Measurements from ENCODE around the gene EFHC2. TPM values are rescaled to one million over a fixed set of nuclear protein-coding genes. Genes with fewer than 3 reads are reported as not detected.

The EFHC2 gene
- total and polyA plus RNA-seq, 2 of the 8 experiments (the other 6 are each of a cell fraction or from before 2014, with no cell fraction given): 1.8 to 3.4 TPM

DNA sequence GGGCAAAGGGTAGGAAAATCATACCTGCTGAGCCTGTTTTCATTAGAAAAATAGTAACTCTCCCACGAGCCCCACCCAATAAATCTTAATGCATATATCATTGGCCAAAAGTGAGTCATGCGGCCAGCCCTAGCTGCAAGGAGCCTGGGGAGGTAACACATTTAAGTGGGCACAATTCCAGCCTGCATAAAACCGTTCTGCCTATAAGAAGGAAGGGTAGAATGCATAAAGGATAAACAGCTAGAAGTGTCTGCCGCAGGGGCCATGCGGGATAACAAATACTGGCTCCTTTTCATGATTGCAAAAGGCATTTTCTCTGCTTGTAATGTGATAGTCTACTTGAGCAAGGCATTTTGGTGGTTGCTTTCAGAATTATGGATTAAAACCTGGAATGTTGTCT, 37.1 kb downstream of the EFHC2 start:
- H2BK20ac ChIP-seq (ENCODE audit: low read length): no peak overlapping the region
- no peak overlapping the region for H4K8ac ChIP-seq (ENCODE audit: extremely low read depth, insufficient read depth, low read length)
- no peak overlapping the region for H2BK12ac ChIP-seq (ENCODE audit: low read depth, low read length)
- no peak overlapping the region for H3K27ac ChIP-seq (ENCODE audit: low read depth, low read length)
- no peaks in the 10 kb centered on the region for H3K4me1 ChIP-seq (replicated peaks in 1 of 4; ENCODE audit: control insufficient read depth in 3 of 4, insufficient read depth in 4 of 4, low read length in 3 of 4)
- H3K23ac ChIP-seq (ENCODE audit: insufficient read length): no peak overlapping the region
- H3K27me3 ChIP-seq (replicated peaks in 1 of 4; ENCODE audit: control insufficient read depth in 3 of 4, extremely low read depth in 1 of 4, insufficient read depth in 3 of 4, low read length in 3 of 4): no peaks in the 10 kb centered on the region
- no peak overlapping the region for H3K18ac ChIP-seq (ENCODE audit: extremely low read depth, low read length)
- no peaks in the 10 kb centered on the region for H3K23me2 ChIP-seq (ENCODE audit: low read depth, low read length)
- no peak overlapping the region for H3K4me3 ChIP-seq (ENCODE audit: extremely low read depth in 1 of 4, insufficient read depth in 2 of 4, low read depth in 3 of 4, low read length in 4 of 4)
- H3K4ac ChIP-seq (replicated peaks; ENCODE audit: insufficient read length, low read depth, low read length): no peak overlapping the region
- no peak overlapping the region for H2AK5ac ChIP-seq (ENCODE audit: low read depth, low read length)
- no peaks in the 10 kb centered on the region for H3K79me2 ChIP-seq (ENCODE audit: control insufficient read depth in 1 of 2, insufficient read depth in 2 of 2, low read length in 2 of 2)
- no peak overlapping the region for H4K5ac ChIP-seq (ENCODE audit: insufficient read length, low read depth, low read length)
- H3K9ac ChIP-seq (replicated peaks in 1 of 4; ENCODE audit: extremely low read depth in 1 of 4, low read depth in 3 of 4, low read length in 3 of 4): no peak overlapping the region
- no peak for TF ChIP-seq TAF7 (optimal IDR thresholded peaks at IDR 0.05; ENCODE audit: borderline replicate concordance, low read depth, low read length)
- TF ChIP-seq JUN (IDR thresholded peaks at IDR 0.05; ENCODE audit: low read depth, low read length): no peak
- no peak for TF ChIP-seq BACH1 (IDR thresholded peaks at IDR 0.05; ENCODE audit: low read length)
- TF ChIP-seq FOSL1 (IDR thresholded peaks at IDR 0.05; ENCODE audit: insufficient read depth, low read depth, low read length): no peak
- TF ChIP-seq, protein P1, sequence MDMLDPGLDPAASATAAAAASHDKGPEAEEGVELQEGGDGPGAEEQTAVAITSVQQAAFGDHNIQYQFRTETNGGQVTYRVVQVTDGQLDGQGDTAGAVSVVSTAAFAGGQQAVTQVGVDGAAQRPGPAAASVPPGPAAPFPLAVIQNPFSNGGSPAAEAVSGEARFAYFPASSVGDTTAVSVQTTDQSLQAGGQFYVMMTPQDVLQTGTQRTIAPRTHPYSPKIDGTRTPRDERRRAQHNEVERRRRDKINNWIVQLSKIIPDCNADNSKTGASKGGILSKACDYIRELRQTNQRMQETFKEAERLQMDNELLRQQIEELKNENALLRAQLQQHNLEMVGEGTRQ (IDR thresholded peaks at IDR 0.05; ENCODE audit: low read length): no peak
- no peak for TF ChIP-seq RNF2 (IDR thresholded peaks at IDR 0.05; ENCODE audit: borderline replicate concordance, low read depth, low read length, missing control alignments, poor library complexity, severe bottlenecking)
- no peak for TF ChIP-seq SRF (IDR thresholded peaks at IDR 0.05; ENCODE audit: low read depth, low read length)
- no peak for TF ChIP-seq RAD21 (IDR thresholded peaks at IDR 0.05 in 1 of 2, conservative IDR thresholded peaks at IDR 0.05 in 1 of 2; ENCODE audit: low read depth in 2 of 2, low read length in 2 of 2)
- TF ChIP-seq NANOG (IDR thresholded peaks at IDR 0.05; ENCODE audit: insufficient read depth, low read depth, low read length, poor library complexity, severe bottlenecking): no peak
- TF ChIP-seq KDM1A (IDR thresholded peaks at IDR 0.05; ENCODE audit: borderline replicate concordance, low read length): no peak
- no peak overlapping the region for H3K56ac ChIP-seq (replicated peaks; ENCODE audit: insufficient read length, low read depth, low read length)
- H2AFZ ChIP-seq (ENCODE audit: low read length): no peak overlapping the region
- no peak overlapping the region for H3K14ac ChIP-seq (ENCODE audit: insufficient read length)
- DNase-seq (ENCODE audit: low read depth in 1 of 2, low spot score in 2 of 2) (no peak), FAIRE-seq (peak; percentile 42)
- 79% methylated on average over 5 of the region's 5 CpGs; no CpG with 5 or more reads in 1 of the 2 experiments for WGBS, 2 experiments (ENCODE audit: extremely low coverage in 1 of 2, insufficient coverage in 1 of 2, insufficient read length in 1 of 2, insufficient replicate concordance in 2 of 2, low coverage in 1 of 2, low lambda C conversion rate in 2 of 2, missing lambda C conversion rate in 1 of 2)
- POLR2A ChIA-PET (ENCODE audit: partially characterized antibody): no interaction called here
- CTCF ChIA-PET (ENCODE audit: partially characterized antibody): no interaction called here
- H2BK15ac ChIP-seq (ENCODE audit: low read length): no peak overlapping the region
- no peak overlapping the region for H2BK5ac ChIP-seq (ENCODE audit: low read depth, low read length)
- H3K9me3 ChIP-seq (ENCODE audit: insufficient read depth in 2 of 2, low read depth in 1 of 2, low read length in 1 of 2): no peaks in the 10 kb centered on the region
- H3K79me1 ChIP-seq (ENCODE audit: low read depth, low read length): no peaks in the 10 kb centered on the region
- no peak overlapping the region for H2BK120ac ChIP-seq (replicated peaks; ENCODE audit: low read depth, low read length)
- H4K20me1 ChIP-seq (replicated peaks in 1 of 2; ENCODE audit: control insufficient read depth in 1 of 2, insufficient read depth in 2 of 2, low read length in 2 of 2): no peaks in the 10 kb centered on the region
- no peak overlapping the region for H4K91ac ChIP-seq (replicated peaks; ENCODE audit: insufficient read length, low read length)
- H3K4me2 ChIP-seq (ENCODE audit: insufficient read depth in 1 of 2, low read depth in 2 of 2, low read length in 2 of 2): no peak overlapping the region
- no peaks in the 10 kb centered on the region for H3K36me3 ChIP-seq (ENCODE audit: control insufficient read depth in 2 of 4, insufficient read depth in 4 of 4, low read length in 3 of 4)
